GM13976 (cell line): Measurements from ENCODE around the gene IQGAP3.
"Not testable (repeated sequence)": the region's sequence is repeated elsewhere in the genome, so short reads cannot be mapped to it uniquely, and the experiment has no call there.

Source experiments
- DNase-seq: peaks from one replicate; pipeline ENCODE4 v3.0.0; 2012; ENCODE audit warnings: low spot score
- CTCF ChIP-seq: IDR thresholded peaks from 2 replicates; pipeline ENCODE4 v1.5.1; 2012; ENCODE audit warnings: borderline replicate concordance, mild to moderate bottlenecking; ENCODE audit not compliant: insufficient read depth; ENCODE audit errors: extremely low read depth, missing control alignments, control extremely low read depth
- in situ Hi-C: fragments of 300-500 bp; cut with MboI; formaldehyde crosslinking; loops from one replicate; pipeline ENCODE4 v1.12.0; 2022; ENCODE audit warnings: low sequenced_read_pairs, mixed read lengths, inconsistent platforms; ENCODE audit not compliant: unreplicated experiment

IQGAP3 gene

GRCh38 chr1:156589546-156589945, 17.2 kb upstream of the IQGAP3 start:
- no peak for DNase-seq
- in situ Hi-C loops = no loop called here
- TF ChIP-seq CTCF = no peak

GRCh38 chr1:156587927-156588326, 15.6 kb upstream of the IQGAP3 start:
- in situ Hi-C loops, DNase-seq: not testable (repeated sequence)

- in situ Hi-C loops = no loop called here
- DNase-seq = no peak
- no peak for TF ChIP-seq CTCF
Observed at GRCh38 chr1:156586892-156587477, 14.6 kb upstream of the IQGAP3 start.

- in situ Hi-C loops = no loop called here
- no peak for TF ChIP-seq CTCF
- no peak for DNase-seq
Observed at GRCh38 chr1:156586323-156586722, 14.0 kb upstream of the IQGAP3 start.

- TF ChIP-seq CTCF = peak; percentile 33
- in situ Hi-C loops = no loop called here
Observed at GRCh38 chr1:156584813-156585212, 12.4 kb upstream of the IQGAP3 start.

GRCh38 chr1:156583821-156584622, 11.7 kb upstream of the IQGAP3 start:
- in situ Hi-C loops = no loop called here
- peak; percentile 71 for TF ChIP-seq CTCF
- DNase-seq = peak; percentile 88

More at GRCh38 chr1:156584813-156585212, 12.4 kb upstream of the IQGAP3 start:
- peak; percentile 54 for DNase-seq

GRCh38 chr1:156582388-156583017, 10.1 kb upstream of the IQGAP3 start:
- in situ Hi-C loops = no loop called here
- no peak for TF ChIP-seq CTCF
- DNase-seq = no peak
